Activated CD4-positive, CD25-positive, alpha-beta regulatory T cell treated with anti-CD3 and anti-CD28 coated beads, Interleukin-2, amount 50 U/mL, for 72 hours (primary cell): ENCODE results near the gene ARID4B.
"Not testable (repeated sequence)": the region's sequence is repeated elsewhere in the genome, so short reads cannot be mapped to it uniquely, and the experiment has no call there.

Experiments
- DNase-seq: peaks from one replicate; pipeline ENCODE4 v3.0.0; 2021

Gene ARID4B

GRCh38 chr1:235214962-235215361 is 113.0 kb downstream of the ARID4B start:
- DNase-seq: not testable (repeated sequence)

GRCh38 chr1:235213752-235214151 is 114.2 kb downstream of the ARID4B start:
- no peak for DNase-seq

- no peak for DNase-seq
Measured at GRCh38 chr1:235211517-235211916, 116.5 kb downstream of the ARID4B start.

GRCh38 chr1:235207209-235207565 is 120.8 kb downstream of the ARID4B start:
- DNase-seq: no peak

- DNase-seq: no peak
Measured at GRCh38 chr1:235206533-235207208, 121.3 kb downstream of the ARID4B start.

GRCh38 chr1:235205687-235206086 is 122.3 kb downstream of the ARID4B start:
- no peak for DNase-seq

GRCh38 chr1:235203428-235203827 is 124.6 kb downstream of the ARID4B start:
- no peak for DNase-seq

- DNase-seq: not testable (repeated sequence)
Measured at GRCh38 chr1:235202447-235202846, 125.5 kb downstream of the ARID4B start.

- DNase-seq: no peak
Measured at GRCh38 chr1:235199441-235199840, 128.5 kb downstream of the ARID4B start.

GRCh38 chr1:235190431-235190830 is 137.5 kb downstream of the ARID4B start:
- DNase-seq: no peak

- no peak for DNase-seq
Measured at GRCh38 chr1:235187316-235187715, 140.7 kb downstream of the ARID4B start.

- no peak for DNase-seq
Measured at GRCh38 chr1:235181561-235182245, 146.3 kb downstream of the ARID4B start.

GRCh38 chr1:235180916-235181460 is 147.0 kb downstream of the ARID4B start:
- no peak for DNase-seq

GRCh38 chr1:235176486-235176885 is 151.5 kb downstream of the ARID4B start:
- DNase-seq: no peak

GRCh38 chr1:235169986-235170385 is 158.0 kb downstream of the ARID4B start:
- DNase-seq: no peak

GRCh38 chr1:235168375-235168774 is 159.6 kb downstream of the ARID4B start:
- DNase-seq: no peak

- DNase-seq: no peak
Measured at GRCh38 chr1:235161685-235162327, 166.2 kb downstream of the ARID4B start.

- DNase-seq: peak; percentile 94
Measured at GRCh38 chr1:235160957-235161684, 166.9 kb downstream of the ARID4B start, which contains the start of gene RBM34. TSS of gene RBM34 (minus strand) at chr1:235161250. CDS start at chr1:235161226, 24 bp downstream.

GRCh38 chr1:235160383-235160956 is 167.5 kb downstream of the ARID4B start:
- DNase-seq: no peak

- not testable (repeated sequence) for DNase-seq
Measured at GRCh38 chr1:235159930-235160329, 168.0 kb downstream of the ARID4B start.

- DNase-seq: not testable (repeated sequence)
Measured at GRCh38 chr1:235159284-235159683, 168.7 kb downstream of the ARID4B start.

- no peak for DNase-seq
Measured at GRCh38 chr1:235158680-235159079, 169.3 kb downstream of the ARID4B start.

- no peak for DNase-seq
Measured at GRCh38 chr1:235157150-235157549, 170.8 kb downstream of the ARID4B start.
